DMS53 treated with DMSO at 0.1 percent for 48 hours (cell line): ENCODE data around the gene TMOD4.
A peak's percentile ranks its signal among the peaks of the same experiment; 100 is the strongest.
"Not testable (repeated sequence)": the region's sequence is repeated elsewhere in the genome, so short reads cannot be mapped to it uniquely, and the experiment has no call there.

Experiments
- DNase-seq: peaks from one replicate; lab custom pipeline; 2025; ENCODE audit not compliant: unreplicated experiment; lab: John Stamatoyannopoulos, UW

Gene TMOD4

DNA sequence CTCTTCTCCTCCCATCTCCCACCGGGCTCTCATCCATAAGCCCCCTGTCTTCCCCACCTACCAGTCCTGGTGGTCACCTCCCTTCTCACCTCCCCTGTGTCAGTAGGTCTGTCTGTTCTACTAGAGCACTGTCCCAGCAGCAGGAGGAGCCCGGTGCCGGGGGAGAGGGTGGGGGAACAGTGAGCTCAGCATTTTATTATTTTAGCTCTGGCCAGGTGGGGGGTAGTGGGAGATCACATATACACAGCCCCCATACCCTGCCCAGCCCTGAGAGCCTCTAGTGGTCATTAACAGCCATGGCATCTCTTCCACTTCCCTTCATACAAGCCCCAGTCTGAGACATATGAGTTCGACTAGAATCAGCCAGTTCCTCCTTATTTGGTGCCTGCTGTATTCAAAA, at the start of gene TMOD4:
TMOD4 (minus strand) TSS at position 119 of the 400 bp plus-strand sequence. CDS start 1,106 bp downstream, outside the sequence.
- DNase-seq, result no peak

DNA sequence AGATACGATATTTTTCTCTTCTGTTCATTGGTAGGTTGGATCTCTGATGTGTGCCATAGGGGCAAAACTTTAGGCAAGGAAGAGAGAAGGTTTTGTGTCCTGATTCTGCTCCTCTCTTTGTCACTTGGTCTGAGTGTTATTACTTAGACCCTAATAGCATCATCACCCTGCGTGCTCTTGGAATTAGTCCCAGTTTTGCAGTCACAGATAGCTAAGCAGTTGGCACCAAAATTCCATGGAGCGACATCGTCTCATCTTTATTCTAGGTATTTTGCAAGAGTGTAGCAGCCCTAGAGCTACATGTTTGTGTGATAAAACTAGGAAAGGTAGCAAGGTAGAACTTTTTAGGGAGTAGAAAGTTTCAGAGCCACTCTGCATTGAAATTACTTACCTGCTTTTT, 46.3 kb upstream of the TMOD4 start:
- DNase-seq, result no peak

DNA sequence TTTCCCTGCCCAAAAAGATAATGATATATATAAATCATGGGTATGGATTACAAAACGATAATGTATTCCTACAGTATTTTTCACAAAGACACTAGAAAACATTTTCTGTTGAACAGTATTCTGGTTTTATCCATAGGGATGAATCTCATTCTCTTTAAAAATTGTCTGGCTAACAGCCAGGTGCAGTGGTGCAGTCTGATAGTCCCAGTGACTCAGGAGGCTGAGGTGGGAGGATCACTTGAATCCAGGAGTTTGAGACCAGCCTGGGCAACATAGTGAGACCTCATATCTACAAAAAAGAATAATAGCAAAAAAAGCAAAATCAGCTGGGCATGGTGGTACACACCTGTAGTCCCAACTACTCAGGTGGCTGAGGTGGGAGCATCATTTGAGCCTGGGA, 45.8 kb upstream of the TMOD4 start:
- DNase-seq, result no peak

DNA sequence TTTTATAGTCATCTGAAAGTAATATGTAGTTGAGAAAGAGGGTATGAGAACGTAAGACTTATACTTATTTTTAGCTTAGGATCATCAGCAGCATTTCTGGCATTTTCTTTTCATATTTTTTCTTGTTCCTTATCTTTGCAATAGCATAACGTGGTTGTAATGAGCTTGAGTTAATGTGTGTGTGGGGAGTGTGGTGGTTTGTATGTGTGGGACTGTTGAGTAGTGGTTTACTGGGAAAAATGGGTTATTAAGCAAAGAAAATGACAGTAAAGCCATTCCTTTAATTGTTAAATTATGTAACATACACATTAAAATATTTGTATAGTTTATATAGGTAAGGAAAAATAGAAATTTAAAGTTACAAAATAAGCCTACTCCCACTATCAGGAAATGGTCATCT, 37.8 kb upstream of the TMOD4 start:
- no peak for DNase-seq

DNA sequence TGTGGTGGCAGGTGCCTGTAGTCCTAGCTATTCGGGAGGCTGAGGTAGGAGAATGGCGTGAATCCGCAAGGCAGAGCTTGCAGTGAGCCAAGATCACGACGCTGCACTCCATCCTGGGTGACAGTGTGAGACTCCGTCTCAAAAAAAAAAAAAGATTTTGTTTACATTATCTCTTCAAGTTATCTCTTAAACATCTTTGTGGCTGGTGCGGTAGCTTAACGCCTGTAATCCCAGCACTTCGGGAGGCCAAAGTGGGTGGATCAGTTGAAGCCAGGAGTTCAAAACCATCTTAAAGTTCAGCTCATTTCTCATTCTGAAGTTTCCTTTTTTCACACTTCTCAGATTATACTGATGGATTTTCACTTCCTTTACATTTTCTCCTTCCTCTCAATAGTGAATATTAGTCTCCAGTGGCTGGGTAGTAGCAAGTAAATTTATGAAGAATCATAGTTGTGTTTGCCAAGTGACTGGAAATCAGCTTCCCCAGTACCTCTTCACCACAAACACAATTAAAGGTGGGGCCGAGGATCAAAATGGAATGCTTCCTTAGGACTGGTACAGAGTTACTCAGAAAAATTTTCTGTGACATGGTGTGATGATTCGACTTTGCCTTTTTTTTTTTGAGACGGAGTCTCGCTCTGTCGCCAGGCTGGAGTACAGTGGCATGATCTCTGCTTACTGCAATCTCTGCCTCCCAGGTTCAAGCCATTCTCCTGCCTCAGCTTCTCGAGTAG, 36.4 kb upstream of the TMOD4 start:
- no peak for DNase-seq

DNA sequence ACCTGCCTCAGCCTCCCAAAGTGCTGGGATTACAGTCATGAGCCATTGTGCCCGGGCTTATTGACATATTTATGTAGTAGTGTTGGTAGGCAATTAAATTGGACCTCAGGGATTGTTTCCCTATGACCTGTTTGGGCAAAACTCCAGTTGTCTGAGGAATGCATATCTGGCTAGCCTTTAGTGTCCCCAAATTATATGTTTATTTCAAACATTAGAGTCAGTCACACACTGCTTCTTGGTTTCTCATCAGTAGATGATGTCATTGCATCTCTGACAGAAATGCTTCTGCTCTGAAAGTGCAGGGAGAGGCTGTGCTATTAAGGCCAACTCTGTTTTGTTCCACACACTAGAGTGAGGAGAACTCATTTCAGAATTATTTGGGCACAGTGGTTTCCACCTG, 35.0 kb upstream of the TMOD4 start:
- DNase-seq, result no peak

DNA sequence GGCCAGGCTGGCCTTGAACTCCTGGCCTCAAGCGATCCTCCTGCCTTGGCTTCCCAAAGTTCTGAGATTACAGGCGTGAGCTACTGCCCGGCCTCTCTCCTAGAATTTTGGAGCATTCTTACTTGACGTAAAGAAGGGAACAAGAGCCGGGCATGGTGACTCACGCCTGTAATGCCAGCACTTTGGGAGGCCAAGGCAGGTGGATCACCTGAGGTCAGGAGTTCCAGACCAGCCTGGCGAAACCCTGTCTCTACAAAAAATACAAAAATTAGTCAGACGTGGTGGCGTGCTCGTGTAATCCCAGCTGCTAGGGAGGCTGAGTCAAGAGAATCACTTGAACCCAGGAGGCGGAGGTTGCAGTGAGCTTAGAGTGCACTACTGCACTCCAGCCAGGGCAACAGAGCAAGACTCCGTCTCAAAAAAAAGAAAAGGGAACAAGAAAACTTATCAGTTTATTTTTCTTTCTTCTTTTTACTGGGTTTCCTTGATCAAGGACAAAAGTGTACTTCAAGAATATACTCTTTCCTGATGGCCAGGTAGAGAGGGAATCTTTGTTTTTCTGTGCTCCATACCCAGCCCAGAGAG, 29.7 kb upstream of the TMOD4 start:
- not testable (repeated sequence) for DNase-seq

DNA sequence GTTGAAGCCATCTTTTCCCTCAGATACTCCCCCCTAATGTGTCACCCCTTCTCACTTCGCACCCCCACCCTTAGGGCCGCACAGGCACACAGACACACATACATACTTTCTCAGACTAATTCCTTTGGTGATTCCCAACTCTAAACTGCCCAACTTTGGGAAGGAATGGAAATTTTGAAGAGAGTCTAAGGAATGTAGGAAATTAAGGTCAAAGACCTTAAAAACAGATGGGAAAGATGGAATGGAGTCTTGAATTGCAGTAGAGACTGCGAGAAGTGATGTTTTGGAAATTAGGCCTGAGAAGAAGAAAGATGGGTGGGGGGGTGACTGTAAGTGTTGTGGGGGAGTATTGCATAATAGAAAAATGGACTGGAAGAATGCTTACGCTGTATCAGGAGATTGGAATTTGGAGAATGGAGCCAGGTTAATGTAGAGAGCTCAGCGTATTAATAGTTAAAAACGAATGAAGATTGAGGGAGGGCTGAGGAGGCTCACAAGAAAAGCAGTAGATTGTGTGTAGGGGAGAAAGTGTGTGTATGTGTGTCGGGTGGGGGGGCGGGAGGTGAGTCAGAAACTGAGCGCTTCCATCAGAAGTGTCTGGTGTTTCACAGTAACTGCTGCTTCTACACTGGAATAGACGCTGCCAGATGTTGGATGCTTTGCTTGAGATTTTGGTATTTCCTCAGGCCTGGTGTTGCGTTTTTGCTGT, 24.2 kb upstream of the TMOD4 start:
- no peak for DNase-seq

DNA sequence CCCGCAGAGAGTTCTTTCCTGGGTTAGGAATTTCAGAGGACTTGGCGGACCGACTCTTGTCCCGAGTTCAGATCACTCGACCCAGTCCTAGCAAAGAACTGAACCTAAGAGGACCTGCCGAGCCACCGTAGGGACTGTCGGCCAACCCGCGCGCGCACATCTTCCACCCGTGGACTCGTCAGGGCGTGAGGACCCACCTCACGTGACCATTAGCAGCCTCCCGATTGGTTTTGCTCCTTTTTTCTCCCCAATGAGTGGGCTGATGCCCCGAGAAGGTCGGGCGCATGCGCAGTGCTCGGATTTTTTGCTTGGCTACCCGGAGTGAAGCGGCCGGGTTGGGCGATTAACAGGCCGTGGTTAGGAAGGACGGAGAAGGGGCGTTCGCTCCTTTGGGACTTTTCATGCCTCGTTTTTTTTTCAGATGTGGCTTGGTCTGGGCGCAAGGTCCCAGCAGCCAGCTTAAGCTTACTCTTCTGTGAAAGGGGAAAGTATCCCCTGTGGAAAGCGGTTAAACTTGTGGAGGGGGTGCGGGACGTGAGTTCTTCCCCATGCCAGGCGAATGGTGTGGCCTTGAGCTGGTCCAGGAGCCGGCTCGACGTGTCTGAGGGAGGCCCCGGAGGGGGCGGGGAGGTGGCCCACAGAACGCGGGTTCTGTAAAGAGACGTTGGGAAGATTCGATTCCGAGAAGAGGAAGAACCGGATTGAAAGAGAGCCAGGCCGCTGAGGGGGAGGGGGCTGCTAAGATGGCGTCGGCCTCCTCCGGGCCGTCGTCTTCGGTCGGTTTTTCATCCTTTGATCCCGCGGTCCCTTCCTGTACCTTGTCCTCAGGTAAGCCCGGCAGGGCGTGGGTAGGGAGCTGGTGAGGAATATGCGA, 22.7 kb upstream of the TMOD4 start, which contains the start of gene PIP5K1A:
PIP5K1A (plus strand) TSS at position 299 of the 874 bp plus-strand sequence; CDS start at position 744, 445 bp downstream.
- peak; percentile 97 for DNase-seq

DNA sequence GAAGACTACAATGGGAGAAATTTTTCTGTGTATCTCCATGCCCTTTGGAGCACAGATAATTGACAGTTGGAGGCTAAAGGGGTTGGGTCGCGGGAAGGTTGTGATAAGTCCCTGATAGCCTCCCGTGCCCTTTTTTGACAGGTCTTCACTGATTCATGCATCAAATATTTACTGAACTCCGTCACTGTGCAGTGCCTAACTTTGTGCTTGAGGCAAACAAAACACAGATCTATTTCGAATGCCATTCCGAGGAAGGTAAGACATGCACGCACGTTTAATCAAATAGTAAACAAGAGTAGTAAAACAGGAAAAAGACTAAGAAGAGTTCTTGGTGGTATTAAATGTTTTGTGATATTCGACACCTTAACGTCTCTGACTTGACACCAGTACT, 22.1 kb upstream of the TMOD4 start:
- peak; percentile 62 for DNase-seq

DNA sequence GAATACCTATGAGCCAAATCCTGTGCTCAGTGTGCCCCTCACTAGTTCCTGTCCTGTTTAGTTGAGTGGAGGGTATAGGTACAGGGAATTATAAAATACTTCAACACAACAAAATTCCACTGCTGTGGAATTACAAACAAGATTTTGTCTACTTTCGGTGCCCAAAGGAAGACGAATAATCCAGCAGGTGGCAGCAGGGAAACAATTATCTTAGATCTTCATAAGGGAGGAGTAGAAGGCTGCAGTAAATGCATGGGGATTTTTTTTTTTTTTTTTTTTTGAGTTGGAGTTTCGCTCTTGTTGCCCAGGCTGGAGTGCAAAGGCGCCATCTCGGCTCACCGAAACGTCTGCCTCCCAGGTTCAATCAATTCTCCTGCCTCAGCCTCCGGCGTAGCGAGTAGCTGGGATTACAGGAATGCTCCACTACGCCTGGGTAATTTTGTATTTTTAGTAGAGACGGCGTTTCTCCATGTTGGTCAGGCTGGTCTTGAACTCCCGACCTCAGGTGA, 20.6 kb upstream of the TMOD4 start:
- peak; percentile 94 for DNase-seq

DNA sequence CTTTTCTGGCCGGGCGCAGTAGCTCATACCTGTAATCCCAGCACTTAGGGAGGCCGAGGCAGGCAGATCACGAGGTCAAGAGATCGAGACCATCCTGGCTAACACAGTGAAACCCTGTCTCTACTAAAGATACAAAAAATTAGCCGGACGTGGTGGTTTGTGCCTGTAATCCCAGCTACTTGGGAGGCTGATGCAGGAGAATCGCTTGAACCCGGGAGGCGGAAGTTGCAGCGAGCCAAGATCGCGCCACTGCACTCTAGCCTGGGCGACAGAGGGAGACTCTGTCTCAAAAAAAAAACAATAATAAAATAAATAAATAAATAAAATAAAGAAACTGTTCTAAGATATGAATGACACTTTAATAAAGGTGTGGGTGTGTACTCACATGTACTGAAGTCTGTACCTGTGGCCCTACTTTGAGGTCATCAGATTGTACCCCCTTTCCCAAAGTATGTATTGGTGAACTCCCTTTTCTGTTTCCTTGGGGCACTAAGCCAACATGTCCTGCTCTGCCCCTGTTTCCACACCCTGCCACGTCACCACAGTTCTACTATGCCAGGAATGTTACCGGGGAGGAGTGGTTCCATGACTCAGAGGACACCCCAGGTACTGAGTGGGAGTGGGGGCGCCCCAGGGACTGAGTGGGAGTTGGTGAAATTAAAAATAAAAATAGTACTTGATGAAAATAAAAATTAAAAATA, 19.3 kb upstream of the TMOD4 start:
- not testable (repeated sequence) for DNase-seq

DNA sequence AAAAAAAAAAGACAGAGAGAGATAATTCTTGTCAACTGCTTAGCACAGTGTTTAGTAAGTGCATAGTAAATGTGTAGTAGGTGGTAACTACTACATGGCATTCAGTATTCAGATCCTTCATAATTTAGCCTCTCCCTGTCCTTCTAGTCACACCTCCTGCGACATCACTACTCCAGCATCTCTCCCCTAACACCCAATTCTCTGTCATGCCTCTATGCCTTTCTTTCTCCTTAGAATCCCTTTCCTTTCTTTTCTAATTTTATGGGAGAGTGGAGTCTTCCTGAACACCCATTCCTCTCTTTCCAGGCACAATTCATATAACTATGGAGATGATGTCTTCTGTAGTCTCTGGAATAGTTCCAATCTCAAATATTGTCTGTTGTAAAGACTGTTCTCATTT, 18.1 kb upstream of the TMOD4 start:
- no peak for DNase-seq

DNA sequence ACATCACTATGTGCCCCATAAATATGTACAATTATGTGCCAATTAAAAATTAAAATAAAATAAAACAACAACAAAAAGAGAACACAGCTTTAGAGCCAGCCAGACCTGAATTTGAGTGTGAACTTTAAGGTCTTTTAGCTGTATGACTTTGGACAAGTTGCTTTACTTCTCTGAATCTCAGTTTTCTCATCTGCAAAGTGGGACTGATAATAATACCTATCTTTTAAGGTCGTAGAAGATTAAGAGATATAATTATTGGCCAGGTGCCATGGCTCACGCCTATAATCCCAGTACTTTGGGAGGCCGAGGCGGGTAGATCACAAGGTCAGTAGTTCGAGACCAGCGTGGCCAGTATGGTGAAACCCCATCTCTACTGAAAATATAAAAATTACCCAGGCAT, 17.5 kb upstream of the TMOD4 start:
- no peak for DNase-seq

DNA sequence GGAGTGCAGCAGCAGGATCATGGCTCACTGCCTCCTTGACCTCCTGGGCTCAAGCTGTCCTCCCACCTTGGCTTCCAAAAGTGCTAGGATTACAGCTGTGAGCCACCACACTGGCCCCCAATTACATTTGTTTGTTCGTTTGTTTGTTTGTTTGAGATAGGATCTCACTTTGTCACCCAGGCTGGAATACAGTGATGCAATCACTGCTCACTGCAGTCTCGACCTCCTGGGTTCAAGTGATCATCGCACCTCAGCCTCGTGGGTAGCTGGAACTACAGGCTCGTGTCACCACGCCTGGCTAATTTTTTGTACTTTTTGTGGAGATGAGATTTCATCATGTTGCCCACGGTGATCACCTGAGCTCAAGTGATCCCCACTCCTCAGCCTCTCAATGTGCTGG, 16.3 kb upstream of the TMOD4 start:
- no peak for DNase-seq

DNA sequence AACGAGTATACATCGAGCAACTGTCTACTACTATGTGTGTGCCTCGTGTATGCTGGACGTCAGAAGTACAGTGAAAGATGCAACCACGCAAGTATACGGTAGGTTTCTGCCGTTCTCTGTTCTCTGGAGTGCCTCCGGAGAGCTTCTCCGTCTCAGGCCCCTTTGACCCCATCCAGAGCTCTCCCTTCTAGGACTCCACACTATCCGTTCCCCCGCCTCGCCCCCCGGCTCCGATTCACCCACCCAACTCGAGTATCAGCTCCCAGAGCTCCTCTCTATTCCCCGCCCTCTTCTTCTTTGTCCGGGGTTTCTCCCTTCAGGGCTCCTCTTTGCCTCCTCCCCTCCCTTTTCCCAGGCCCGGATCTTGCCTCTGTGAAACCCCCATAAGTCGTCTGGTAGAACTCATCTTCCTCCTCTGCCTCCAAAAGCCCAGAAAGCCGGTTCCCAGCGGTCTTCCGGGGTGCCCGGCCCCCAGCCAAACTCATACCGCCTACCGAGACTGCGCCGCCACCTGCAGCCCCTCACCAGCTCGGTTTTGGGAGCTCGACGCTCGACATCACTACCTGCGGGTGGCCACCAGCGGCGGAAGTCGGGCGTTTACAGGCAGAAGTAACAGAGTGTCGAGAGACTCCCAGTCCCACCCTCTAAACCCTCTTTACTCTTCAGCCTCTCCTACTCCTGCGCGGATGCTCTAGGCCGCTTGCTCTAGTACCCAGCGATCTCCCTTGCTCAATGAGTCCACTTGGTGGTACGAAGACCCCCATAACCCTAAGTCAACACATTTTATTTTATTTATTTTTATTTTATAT, 14.1 kb upstream of the TMOD4 start, which contains the start of gene VPS72:
VPS72 (minus strand) TSS at position 561 of the 809 bp plus-strand sequence; CDS start at position 485, 76 bp downstream.
- peak; percentile 87 for DNase-seq

DNA sequence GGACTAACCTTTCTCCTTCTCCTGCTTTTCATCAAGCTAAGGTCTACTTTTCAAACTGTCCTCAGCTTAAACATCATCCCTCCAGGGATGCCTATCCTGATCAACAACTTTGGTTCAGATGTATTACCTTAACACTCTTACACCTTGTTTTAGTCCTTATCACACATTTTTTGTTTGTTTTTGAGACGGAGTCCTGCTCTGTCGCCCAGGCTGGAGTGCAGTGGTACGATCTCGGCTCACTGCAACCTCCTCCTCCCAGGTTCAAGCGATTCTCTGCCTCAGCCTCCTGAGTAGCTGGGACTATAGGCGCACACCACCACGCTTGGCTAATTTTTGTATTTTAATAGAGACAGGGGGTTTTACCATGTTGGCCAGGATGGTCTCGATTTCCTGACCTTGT, 12.9 kb upstream of the TMOD4 start:
- DNase-seq, result not testable (repeated sequence)

DNA sequence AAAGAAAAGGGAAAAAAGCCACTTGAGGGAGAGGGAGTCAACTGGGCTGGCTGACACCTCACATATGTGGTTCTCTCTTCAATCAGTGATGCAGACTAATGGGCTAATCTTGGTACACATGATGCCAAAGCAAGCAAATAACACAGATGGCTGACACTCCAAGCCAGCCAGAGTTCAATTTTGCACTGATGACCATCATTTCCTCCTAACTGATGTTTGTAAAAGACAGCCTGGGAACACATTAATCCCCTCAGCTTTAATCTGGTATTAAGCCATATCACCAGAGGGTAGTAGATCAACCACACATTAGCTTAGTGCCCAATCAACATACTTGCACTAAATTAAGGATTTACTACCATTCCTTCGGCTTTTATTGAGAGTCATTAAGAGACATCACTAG, 11.4 kb upstream of the TMOD4 start:
- no peak for DNase-seq

DNA sequence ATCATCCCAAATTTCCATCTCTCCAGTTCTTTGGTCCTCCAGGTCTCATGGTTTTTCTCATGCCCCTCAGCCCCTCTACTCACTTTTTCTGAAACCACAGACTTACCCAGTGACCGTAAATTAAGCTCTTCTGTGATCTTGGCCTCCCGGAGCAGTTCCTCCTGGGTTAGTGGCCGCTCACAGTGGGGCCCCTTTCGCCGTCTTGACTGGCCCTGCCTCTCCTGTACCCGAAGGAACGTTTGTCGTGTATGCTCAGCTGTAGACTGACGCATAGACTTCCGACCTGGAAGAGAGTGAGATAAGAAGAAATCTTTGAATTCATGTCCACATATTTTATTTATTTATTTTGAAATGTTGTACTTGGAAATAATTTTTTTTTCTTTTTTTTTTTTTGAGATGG, 8.4 kb upstream of the TMOD4 start:
- DNase-seq, result no peak
